ENCODE results near the gene CCHCR1. TPM values are rescaled to one million over a fixed set of nuclear protein-coding genes. Genes with fewer than 3 reads are reported as not detected.

The CCHCR1 gene

DNA sequence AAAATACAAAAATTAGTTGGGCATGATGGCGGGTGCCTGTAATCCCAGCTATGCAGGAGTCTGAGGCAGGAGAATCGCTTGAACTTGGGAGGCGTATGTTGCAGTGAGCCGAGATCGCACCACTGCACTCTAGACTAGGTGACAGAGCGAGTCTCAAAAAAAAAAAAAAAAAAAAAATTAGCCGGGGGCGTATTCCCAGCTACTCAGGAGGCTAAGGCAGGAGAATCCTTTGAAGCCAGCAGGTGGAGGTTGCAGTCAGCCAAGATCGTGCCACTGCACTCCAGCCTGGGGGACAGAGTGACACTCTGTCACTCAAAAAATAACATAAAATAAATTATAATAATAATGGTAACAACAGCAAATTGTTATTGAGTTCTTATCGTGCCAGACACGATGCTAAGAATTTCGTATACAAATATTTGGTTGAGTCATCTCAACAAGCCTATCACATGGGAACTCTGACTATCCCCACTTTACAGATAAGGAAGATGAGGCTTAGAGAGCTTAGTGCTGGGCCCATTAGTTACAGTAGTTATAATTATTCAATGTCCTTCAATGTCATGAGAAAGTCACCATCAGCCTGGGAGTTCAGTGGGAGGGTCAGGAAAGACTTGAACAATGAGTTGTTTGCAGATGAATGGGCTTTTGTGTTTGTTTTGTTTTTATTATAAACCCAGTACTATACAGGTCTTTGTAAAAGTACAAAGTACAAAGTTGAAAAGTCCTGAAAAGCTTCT, 64.7 kb downstream of the CCHCR1 start:
- Histone ChIP-seq H3K4me1 (ENCODE audit: control insufficient read depth, low read depth, low read length) (no peaks in the 10 kb centered on the region), H3K56ac (ENCODE audit: low read length) (no peak overlapping the region), H2BK15ac (replicated peaks; ENCODE audit: low read depth) (no peak overlapping the region), H4K8ac (ENCODE audit: low read depth, low read length) (no peak overlapping the region), H3K27me3 (ENCODE audit: insufficient read depth, low read length, poor library complexity) (no peaks in the 10 kb centered on the region), H3K4me3 (ENCODE audit: low read length) (no peak overlapping the region), H3K79me2 (ENCODE audit: control insufficient read depth, insufficient read depth, low read length) (no peaks in the 10 kb centered on the region), H3K23ac (ENCODE audit: low read length) (no peak overlapping the region), H3K18ac (ENCODE audit: low read length) (no peak overlapping the region), H3K27ac (ENCODE audit: low read depth, low read length) (no peak overlapping the region), H3K4me2 (ENCODE audit: low read length) (no peak overlapping the region), H2BK5ac (ENCODE audit: low read length) (no peak overlapping the region), H3K79me1 (ENCODE audit: low read length) (no peaks in the 10 kb centered on the region), H3K9ac (ENCODE audit: low read length) (no peak overlapping the region), H2BK120ac (ENCODE audit: low read depth, low read length) (no peak overlapping the region), H2AK5ac (ENCODE audit: low read length) (no peak overlapping the region), H3K36me3 (ENCODE audit: control insufficient read depth, insufficient read depth, low read length) (no peaks in the 10 kb centered on the region), H3K4ac (ENCODE audit: low read depth, low read length) (no peak overlapping the region), H4K5ac (ENCODE audit: low read length) (no peak overlapping the region)
- WGBS (ENCODE audit: extremely low coverage, insufficient coverage, low lambda C conversion rate): no CpG with 5 or more reads among the region's 12 CpGs
- DNase-seq: no peak

Small RNA genes within 50 kb of the gene (small RNA-seq; reads per million reads assigned to genes)
- gene POLR2LP1 (ENCODE audit: insufficient read depth): not detected

Data from mesendoderm (in vitro differentiated cells).